ENCODE results near the gene PTCHD1. TPM values are rescaled to one million over a fixed set of nuclear protein-coding genes. Genes with fewer than 3 reads are reported as not detected.

Gene PTCHD1
- total RNA-seq, 1 donor from 2014 or later = 0.16 TPM

GRCh38 chrX:23392195-23392594 lies 57.5 kb downstream of the PTCHD1 start:
- DNase-seq (ENCODE audit: extremely low spot score, unreplicated experiment) = no peak
- Mint-ChIP-seq H3K4me3 (ENCODE audit: unreplicated experiment) (no peak overlapping the region), H3K27me3 (ENCODE audit: unreplicated experiment) (no peaks in the 10 kb centered on the region), H3K4me1 (ENCODE audit: unreplicated experiment) (no peaks in the 10 kb centered on the region), H3K9me3 (ENCODE audit: unreplicated experiment) (no peaks in the 10 kb centered on the region), H3K27ac (ENCODE audit: unreplicated experiment) (no peak overlapping the region), H3K36me3 (ENCODE audit: unreplicated experiment) (no peaks in the 10 kb centered on the region)
- TF ChIP-seq CTCF (IDR thresholded peaks at IDR 0.05) = no peak

GRCh38 chrX:23394421-23394820 lies 59.8 kb downstream of the PTCHD1 start:
- H3K27ac Mint-ChIP-seq (ENCODE audit: unreplicated experiment) = no peak overlapping the region
- H3K4me1 Mint-ChIP-seq (ENCODE audit: unreplicated experiment) = no peaks in the 10 kb centered on the region
- H3K27me3 Mint-ChIP-seq (ENCODE audit: unreplicated experiment) = no peaks in the 10 kb centered on the region
- no peak for DNase-seq (ENCODE audit: extremely low spot score, unreplicated experiment)
- no peaks in the 10 kb centered on the region for H3K36me3 Mint-ChIP-seq (ENCODE audit: unreplicated experiment)
- H3K9me3 Mint-ChIP-seq (ENCODE audit: unreplicated experiment) = no peaks in the 10 kb centered on the region
- no peak for TF ChIP-seq CTCF (IDR thresholded peaks at IDR 0.05)
- no peak overlapping the region for H3K4me3 Mint-ChIP-seq (ENCODE audit: unreplicated experiment)

- H3K4me1 Mint-ChIP-seq (ENCODE audit: unreplicated experiment) = no peaks in the 10 kb centered on the region
- DNase-seq (ENCODE audit: extremely low spot score, unreplicated experiment) = no peak
- H3K36me3 Mint-ChIP-seq (ENCODE audit: unreplicated experiment) = no peaks in the 10 kb centered on the region
- H3K4me3 Mint-ChIP-seq (ENCODE audit: unreplicated experiment) = no peak overlapping the region
- no peak overlapping the region for H3K27ac Mint-ChIP-seq (ENCODE audit: unreplicated experiment)
- no peak for TF ChIP-seq CTCF (IDR thresholded peaks at IDR 0.05)
- no peaks in the 10 kb centered on the region for H3K27me3 Mint-ChIP-seq (ENCODE audit: unreplicated experiment)
- no peaks in the 10 kb centered on the region for H3K9me3 Mint-ChIP-seq (ENCODE audit: unreplicated experiment)
These were observed 61.6 kb downstream of the PTCHD1 start for GRCh38 chrX:23396263-23396662.

GRCh38 chrX:23398570-23398969 lies 63.9 kb downstream of the PTCHD1 start:
- Mint-ChIP-seq H3K27ac (ENCODE audit: unreplicated experiment) (no peak overlapping the region), H3K4me1 (ENCODE audit: unreplicated experiment) (no peaks in the 10 kb centered on the region), H3K27me3 (ENCODE audit: unreplicated experiment) (no peaks in the 10 kb centered on the region), H3K9me3 (ENCODE audit: unreplicated experiment) (no peaks in the 10 kb centered on the region), H3K4me3 (ENCODE audit: unreplicated experiment) (no peak overlapping the region), H3K36me3 (ENCODE audit: unreplicated experiment) (no peaks in the 10 kb centered on the region)
- DNase-seq (ENCODE audit: extremely low spot score, unreplicated experiment) = no peak
- no peak for TF ChIP-seq CTCF (IDR thresholded peaks at IDR 0.05)

- no peaks in the 10 kb centered on the region for H3K9me3 Mint-ChIP-seq (ENCODE audit: unreplicated experiment)
- peak; percentile 12 for TF ChIP-seq CTCF (IDR thresholded peaks at IDR 0.05)
- no peaks in the 10 kb centered on the region for H3K36me3 Mint-ChIP-seq (ENCODE audit: unreplicated experiment)
- H3K27me3 Mint-ChIP-seq (ENCODE audit: unreplicated experiment) = no peaks in the 10 kb centered on the region
- no peak overlapping the region for H3K27ac Mint-ChIP-seq (ENCODE audit: unreplicated experiment)
- H3K4me1 Mint-ChIP-seq (ENCODE audit: unreplicated experiment) = no peaks in the 10 kb centered on the region
- DNase-seq (ENCODE audit: extremely low spot score, unreplicated experiment) = no peak
- no peak overlapping the region for H3K4me3 Mint-ChIP-seq (ENCODE audit: unreplicated experiment)
These were observed 69.2 kb downstream of the PTCHD1 start for GRCh38 chrX:23403849-23404248.

Data from osteocyte (in vitro differentiated cells).